G401 (cell line): ENCODE data around the gene CNBD2. TPM values are rescaled to one million over a fixed set of nuclear protein-coding genes. Genes with fewer than 3 reads are reported as not detected.
A peak's percentile ranks its signal among the peaks of the same experiment; 100 is the strongest.
"Not testable (repeated sequence)": the region's sequence is repeated elsewhere in the genome, so short reads cannot be mapped to it uniquely, and the experiment has no call there.

ENCODE experiments used
- DNase-seq: peaks from one replicate; pipeline ENCODE4 v3.0.0-alpha.2; 2015; ENCODE audit warnings: low spot score
- in situ Hi-C: cut with HindIII; loops from 2 replicates; pipeline ENCODE4 v1.10.0; 2016; ENCODE audit warnings: low sequenced_read_pairs, mixed read lengths
- total RNA-seq: library from RNA; depleted of rRNA; stranded (reverse); fragments of >200 nt; shearing (Covaris generic); gene quantifications from 2 replicates; pipeline ENCODE4 v1.2.3, GENCODE V29; 2014

Gene CNBD2
- total RNA-seq, 1 experiment from 2014 or later = 8.6 TPM

DNA sequence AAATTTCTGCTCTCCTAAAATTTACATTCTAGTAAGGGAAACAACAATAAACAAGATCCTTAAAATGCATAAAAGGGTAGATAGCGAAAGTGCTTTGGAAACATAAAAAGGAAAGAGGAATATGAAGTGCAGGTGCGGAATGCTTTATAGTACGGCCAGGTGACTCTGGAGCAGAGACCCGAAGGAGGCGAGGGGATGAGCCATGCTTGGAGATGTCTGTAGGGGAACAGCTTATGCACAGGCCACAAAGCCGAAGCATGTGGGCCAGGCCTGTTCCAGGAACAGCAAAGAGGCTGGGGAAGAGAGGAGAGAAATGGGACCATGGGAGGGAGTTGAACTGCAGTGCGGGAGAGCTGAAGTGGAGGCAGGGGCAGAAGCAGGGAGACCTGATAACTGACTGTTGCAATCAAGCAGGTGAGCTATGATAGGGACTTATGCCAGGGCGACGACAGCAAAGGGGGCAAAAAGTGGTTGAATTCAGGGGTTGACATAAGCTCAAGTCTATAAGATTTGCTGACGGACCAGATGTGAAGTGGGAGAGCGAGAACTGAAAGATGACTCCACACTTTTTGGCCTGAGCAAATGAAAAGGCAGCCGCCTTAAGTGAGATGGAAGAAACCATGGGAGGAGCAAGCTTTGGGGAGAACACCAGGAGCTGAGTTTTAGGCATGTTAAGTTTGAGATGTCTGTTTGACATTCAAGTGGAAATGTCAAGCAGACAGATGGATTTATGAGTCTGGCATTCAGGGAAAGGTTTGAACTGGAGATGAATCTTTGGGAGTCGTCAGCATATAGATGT is 83.1 kb downstream of the CNBD2 start:
- no peak for DNase-seq
- in situ Hi-C loops = no loop called here

GRCh38 chr20:36052117-36052513 is 83.7 kb downstream of the CNBD2 start:
- in situ Hi-C loops = no loop called here
- DNase-seq = no peak

DNA sequence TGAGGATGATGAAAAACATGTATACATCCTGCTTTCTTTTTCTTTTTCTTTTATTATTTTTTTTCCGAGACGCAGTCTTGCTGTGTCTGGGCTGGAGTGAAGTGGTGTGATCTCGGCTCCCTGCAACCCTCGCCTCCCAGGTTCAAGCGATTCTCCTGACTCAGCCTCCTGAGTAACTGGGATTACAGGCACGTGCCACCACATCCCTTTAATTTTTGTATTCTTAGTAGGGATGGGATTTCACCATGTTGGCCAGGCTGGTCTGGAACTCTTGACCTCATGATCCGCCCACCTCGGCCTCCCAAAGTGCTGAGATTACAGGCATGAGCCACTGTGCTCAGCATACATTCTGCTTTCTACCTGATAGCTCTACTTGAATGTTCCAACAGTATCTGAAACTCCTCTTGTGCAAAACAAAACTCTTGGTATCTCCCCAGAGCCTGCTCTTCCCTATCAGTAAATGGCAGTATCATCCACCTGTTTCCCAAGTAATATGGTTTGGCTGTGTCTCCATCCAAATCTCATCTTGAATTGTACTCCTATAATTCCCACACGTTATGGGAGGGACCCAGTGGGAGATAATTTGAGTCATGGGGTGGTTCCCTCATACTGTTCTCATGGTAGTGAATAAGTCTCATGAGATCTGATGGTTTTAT is 85.6 kb downstream of the CNBD2 start:
- in situ Hi-C loops, DNase-seq: not testable (repeated sequence)

DNA sequence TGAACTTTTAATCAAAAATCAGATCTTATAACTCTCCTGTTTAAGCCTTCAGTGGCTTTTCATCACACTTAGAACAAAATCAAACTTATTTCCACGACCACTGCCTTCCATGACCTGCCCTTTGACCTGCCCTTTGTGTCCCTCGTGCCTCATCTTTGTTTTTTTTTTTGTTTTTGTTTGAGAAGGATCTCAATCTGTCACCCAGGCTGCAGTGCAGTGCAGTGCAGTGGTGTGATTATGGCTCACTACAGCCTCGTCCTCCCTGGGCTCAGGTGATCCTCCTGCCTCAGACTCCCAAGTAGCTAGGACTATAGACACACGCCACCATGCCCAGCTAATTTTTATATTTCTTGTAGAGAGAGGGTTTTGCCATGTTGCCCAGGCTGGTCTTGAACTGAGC is 86.8 kb downstream of the CNBD2 start:
- DNase-seq = no peak
- in situ Hi-C loops = no loop called here

- in situ Hi-C loops = no loop called here
- no peak for DNase-seq
Measured at GRCh38 chr20:36060676-36061075, 92.3 kb downstream of the CNBD2 start.

GRCh38 chr20:36061754-36062153 is 93.4 kb downstream of the CNBD2 start:
- DNase-seq = no peak
- in situ Hi-C loops = no loop called here

DNA sequence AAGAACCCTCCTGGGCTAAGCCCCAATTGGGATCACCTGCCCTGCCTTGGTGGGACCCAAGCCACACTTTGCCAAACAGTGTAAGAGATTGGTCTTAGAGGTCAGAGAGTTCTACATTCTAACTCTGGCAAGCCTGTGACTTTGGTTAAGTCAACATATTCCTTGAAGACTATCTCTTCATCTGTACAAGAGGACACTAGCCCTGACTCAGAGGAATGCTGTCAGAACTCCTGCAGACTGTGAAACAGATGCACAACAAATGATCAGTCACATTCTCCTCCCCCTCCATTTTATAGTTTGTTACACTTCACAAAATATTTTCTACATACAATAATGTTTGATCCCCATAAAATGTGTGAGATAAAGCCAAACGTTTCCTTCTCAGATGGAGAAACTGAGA is 94.4 kb downstream of the CNBD2 start:
- in situ Hi-C loops = no loop called here
- DNase-seq = no peak

GRCh38 chr20:36063916-36064657 is 95.7 kb downstream of the CNBD2 start:
- DNase-seq = peak; percentile 26
- in situ Hi-C loops = no loop called here

DNA sequence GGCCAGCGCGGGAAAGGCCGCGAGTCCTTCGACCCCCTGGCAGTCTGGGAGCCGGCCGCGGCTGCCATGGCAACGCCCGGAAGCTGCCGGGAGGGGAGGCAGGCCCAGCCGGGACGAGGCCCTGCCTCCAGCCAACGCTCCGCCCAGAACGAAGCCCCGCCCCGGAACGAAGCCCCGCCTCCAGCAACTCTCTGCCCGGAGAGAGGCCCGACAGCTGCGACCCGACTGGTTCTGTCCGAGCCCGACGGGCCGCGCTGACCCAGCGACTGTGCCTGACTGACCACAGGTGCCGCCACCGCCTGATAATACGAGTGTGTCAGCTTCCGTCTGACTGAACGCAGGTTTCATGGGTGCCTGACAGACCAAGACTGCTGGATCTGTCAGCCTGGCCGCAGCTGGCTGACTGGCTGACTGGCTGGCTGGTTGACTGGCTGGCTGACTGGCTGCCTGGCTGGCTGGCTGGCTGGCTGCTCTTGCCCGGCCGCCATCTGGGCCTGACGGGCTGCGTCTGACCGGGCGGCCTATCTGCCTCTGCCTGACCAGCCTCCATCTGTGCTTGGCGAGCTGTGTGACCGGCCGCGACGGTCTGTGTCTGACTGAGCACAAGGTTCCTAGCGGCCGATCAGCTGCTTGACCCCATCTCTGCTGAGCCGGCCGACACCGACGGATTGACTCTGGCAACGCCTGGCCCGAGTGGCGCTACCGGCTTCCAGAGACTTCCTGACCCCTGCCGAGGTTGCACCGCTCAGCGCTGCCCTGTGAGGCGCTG is 96.5 kb downstream of the CNBD2 start:
- DNase-seq = peak; percentile 91
- in situ Hi-C loops = no loop called here

- in situ Hi-C loops = no loop called here
- no peak for DNase-seq
Measured at GRCh38 chr20:36065427-36065998, 97.1 kb downstream of the CNBD2 start.

- in situ Hi-C loops = no loop called here
- peak; percentile 75 for DNase-seq
Measured at GRCh38 chr20:36066777-36067176, 98.4 kb downstream of the CNBD2 start.

GRCh38 chr20:36068526-36068925 is 100.1 kb downstream of the CNBD2 start:
- DNase-seq, in situ Hi-C loops: not testable (repeated sequence)

GRCh38 chr20:36070451-36070850 is 102.1 kb downstream of the CNBD2 start:
- peak; percentile 23 for DNase-seq
- in situ Hi-C loops = no loop called here

GRCh38 chr20:36071848-36072247 is 103.5 kb downstream of the CNBD2 start:
- in situ Hi-C loops = no loop called here
- no peak for DNase-seq

GRCh38 chr20:36074983-36075382 is 106.6 kb downstream of the CNBD2 start:
- in situ Hi-C loops = no loop called here
- no peak for DNase-seq

- in situ Hi-C loops, DNase-seq: not testable (repeated sequence)
Measured at GRCh38 chr20:36077762-36078161, 109.4 kb downstream of the CNBD2 start.

- DNase-seq = no peak
- in situ Hi-C loops = no loop called here
Measured at GRCh38 chr20:36079486-36079885, 111.1 kb downstream of the CNBD2 start.

DNA sequence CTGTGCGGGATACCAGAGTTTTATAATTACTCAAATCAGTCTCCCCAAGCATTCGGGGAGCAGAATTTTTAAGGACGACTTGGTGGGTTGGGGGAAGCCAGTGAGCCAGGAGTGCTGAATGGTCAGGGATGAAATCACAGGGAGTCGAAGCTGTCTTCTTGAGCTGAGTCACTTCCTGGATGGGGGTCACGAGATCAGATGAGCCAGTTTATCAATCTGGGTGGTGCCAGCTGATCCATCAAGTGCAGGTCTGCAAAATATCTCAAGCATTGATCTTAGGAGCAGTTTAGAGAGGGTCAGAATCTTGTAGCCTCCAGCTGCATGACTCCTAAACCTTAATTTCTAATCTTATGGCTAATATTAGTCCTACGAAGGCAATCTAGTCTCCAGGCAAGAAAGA is 111.6 kb downstream of the CNBD2 start:
- DNase-seq, in situ Hi-C loops: not testable (repeated sequence)
